Measurements from ENCODE around the gene NCOA3.
A peak's percentile ranks its signal among the peaks of the same experiment; 100 is the strongest.

NCOA3 gene

DNA sequence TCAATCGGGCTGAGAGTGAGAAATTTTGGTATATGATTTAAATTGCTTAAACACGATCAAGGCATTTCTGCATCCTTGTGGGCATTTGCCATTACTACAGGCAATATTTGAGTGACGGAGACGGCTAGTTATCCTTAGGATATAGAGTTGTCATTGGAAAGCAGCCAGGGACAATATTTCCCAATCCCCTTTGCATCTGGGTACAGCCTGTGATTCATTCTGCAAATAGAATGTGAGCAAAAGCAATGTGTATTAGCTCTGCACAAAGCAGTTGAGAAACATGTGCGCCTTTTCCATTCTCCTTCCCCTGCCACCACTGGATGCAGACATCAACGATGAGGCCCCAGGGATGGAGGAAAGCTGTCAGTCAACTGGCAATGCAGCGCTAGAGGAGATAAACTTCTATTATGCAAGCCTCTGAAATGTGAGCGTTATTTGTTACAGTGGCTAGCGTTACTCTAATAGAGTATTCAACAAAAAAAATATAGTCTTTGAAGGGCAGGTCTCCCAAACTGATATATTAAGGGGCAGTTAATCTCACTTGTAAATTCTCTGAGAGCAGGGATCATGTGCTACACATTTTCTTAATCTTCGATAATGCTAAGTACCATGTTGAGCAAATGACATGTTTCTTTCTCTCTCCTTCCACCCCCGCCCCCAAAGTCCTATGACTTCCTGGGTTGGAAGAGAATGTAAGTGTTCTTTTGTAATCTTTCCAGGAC, 37.1 kb upstream of the NCOA3 start:
- no peaks in the 10 kb centered on the region for H3K9me3 Mint-ChIP-seq
- no peaks in the 10 kb centered on the region for H3K36me3 Mint-ChIP-seq (ENCODE audit: low read depth)
- H3K4me3 Mint-ChIP-seq = no peak overlapping the region
- H3K4me1 Mint-ChIP-seq (ENCODE audit: low read depth) = peaks cover 13% of the 10 kb centered on the region
- no peak overlapping the region for H3K27ac Mint-ChIP-seq
- no peaks in the 10 kb centered on the region for H3K27me3 Mint-ChIP-seq

DNA sequence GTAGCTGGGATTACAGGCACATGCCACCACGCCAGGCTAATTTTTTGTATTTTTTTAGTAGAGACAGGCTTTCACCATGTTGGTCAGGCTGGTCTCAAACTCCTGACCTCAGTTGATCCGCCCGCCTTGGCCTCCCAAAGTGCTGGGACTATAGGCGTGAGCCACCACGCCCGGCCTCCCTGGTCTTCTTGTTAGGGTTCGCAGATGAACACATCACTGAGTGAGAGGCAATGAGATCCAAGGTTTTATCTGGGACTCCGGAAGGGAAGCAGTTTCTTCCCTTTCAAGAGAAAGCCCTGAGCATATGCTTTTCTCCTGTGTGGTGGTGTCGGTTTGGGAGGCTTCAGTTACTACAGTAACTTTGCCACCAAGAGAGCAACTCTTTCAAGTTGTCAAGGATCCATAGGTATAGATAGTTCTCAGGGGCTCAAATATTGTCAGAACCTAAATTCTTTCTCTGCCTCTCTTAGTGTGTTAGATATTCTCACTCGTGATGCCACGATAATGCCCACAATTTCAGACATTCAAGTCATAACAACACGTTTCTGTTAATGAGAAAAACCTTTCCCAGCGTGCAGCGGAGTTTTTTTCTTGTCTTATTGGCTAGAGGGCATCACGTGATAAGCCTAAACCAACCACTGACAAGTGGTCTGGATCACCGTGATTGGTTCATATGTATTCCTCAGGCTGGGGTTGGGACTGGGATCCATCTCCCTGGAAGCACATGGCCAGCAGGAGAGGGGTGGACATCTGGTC, 36.2 kb upstream of the NCOA3 start:
- H3K4me1 Mint-ChIP-seq (ENCODE audit: low read depth) = peaks cover 13% of the 10 kb centered on the region
- H3K4me3 Mint-ChIP-seq = no peak overlapping the region
- H3K27me3 Mint-ChIP-seq = no peaks in the 10 kb centered on the region
- no peaks in the 10 kb centered on the region for H3K9me3 Mint-ChIP-seq
- no peak overlapping the region for H3K27ac Mint-ChIP-seq
- H3K36me3 Mint-ChIP-seq (ENCODE audit: low read depth) = no peaks in the 10 kb centered on the region

DNA sequence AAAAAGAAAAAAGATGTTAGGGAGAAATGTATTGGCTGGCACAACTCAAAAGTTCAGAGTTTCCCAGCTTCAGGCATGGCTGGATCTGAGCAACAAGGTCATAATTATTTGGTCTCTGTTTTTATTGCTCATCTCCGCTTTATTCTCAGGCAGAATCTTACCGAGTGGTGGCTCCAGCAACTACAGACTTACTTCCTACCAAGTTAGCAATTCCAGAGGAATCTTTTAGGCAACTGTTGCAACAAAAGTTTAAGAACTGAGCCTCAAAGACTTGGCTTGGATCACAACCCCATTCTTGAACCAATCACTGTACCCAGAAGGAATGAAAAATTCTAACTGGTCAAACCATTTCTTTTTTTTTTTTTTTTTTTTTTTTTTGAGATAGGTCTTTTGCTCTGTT, 35.5 kb upstream of the NCOA3 start:
- Mint-ChIP-seq H3K27me3 (no peaks in the 10 kb centered on the region), H3K9me3 (no peaks in the 10 kb centered on the region), H3K4me1 (ENCODE audit: low read depth) (peaks cover 13% of the 10 kb centered on the region)

DNA sequence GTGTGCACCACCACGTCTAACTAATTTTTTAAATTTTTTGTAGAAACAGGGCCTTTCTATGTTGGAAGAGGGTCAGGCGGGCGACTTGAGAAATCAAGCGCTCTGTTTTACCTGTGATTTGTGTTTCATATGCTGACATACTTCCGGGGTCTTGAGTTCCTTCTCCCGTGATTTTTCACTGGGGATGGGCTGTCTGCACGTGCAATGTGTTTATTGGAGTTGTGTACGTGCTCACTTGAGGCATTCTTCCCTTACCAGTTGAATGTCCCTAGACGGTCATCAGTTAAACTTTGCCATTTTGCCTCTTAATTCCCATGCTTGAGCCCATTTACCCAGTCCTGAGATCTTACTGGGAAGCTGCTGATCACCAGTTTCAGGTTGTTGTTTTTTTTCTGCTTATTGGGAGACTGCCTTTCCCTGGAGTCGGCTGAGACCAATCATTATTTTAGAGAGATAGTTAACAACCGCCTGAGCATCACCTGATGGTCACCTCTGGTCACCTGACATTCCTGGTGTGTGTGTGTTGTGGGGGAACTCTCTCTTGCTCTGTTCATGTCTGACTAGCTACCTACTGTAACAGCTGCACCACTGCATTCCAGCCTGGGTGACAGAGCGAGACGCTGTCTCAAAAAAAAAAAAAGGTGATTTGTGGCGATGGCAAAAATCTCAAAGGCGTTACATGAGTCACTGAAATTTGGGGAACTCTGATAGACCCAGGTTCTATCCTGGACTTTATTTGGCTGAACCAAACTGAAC, 34.8 kb upstream of the NCOA3 start:
- H3K9me3 Mint-ChIP-seq = no peaks in the 10 kb centered on the region
- no peaks in the 10 kb centered on the region for H3K27me3 Mint-ChIP-seq
- H3K4me3 Mint-ChIP-seq = no peak overlapping the region
- H3K27ac Mint-ChIP-seq = peak overlapping the region; percentile 74
- peaks cover 13% of the 10 kb centered on the region for H3K4me1 Mint-ChIP-seq (ENCODE audit: low read depth)
- H3K36me3 Mint-ChIP-seq (ENCODE audit: low read depth) = no peaks in the 10 kb centered on the region

More for the DNA sequence above, 35.5 kb upstream of the NCOA3 start:
- Mint-ChIP-seq H3K27ac (no peak overlapping the region), H3K4me3 (no peak overlapping the region), H3K36me3 (ENCODE audit: low read depth) (no peaks in the 10 kb centered on the region)

DNA sequence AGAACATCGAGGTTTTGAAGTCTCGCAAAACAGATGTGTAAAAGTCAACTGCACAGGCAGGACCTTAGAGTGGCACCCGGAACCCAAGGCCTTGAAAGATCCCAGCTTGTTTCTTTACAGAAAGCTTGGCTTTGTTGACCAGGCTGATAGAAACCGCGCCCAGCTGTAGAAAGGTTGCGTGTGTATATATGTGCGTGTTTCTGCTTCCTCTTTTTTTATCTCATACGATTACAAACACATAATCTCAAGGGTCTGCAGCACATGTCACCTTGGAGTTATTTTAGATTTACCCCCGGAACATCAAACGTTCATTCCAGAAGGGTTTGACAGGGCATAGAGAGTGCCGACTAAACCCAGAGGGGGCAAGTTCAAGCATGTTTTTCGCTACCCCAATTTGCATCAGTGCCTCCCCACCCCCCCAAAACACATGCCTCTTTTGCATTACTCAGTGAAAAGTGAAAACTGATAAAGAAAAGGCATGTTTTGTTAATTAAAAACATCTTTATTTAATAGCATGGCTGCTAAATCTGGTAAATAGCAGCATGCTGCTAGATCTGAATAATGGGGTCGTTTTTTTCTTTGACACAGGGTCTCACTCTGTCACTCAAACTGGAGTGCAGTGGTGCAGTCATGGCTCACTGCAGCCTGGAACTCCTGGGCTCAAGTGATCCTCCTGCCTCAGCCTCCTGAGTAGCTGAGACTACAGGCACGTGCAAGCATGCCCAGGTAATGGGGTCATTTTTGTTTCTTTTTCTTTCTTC, 33.2 kb upstream of the NCOA3 start:
- Mint-ChIP-seq H3K36me3 (ENCODE audit: low read depth) (no peaks in the 10 kb centered on the region), H3K27me3 (no peaks in the 10 kb centered on the region), H3K4me3 (no peak overlapping the region), H3K9me3 (no peaks in the 10 kb centered on the region), H3K4me1 (ENCODE audit: low read depth) (peaks cover 24% of the 10 kb centered on the region), H3K27ac (peak overlapping the region; percentile 67)

DNA sequence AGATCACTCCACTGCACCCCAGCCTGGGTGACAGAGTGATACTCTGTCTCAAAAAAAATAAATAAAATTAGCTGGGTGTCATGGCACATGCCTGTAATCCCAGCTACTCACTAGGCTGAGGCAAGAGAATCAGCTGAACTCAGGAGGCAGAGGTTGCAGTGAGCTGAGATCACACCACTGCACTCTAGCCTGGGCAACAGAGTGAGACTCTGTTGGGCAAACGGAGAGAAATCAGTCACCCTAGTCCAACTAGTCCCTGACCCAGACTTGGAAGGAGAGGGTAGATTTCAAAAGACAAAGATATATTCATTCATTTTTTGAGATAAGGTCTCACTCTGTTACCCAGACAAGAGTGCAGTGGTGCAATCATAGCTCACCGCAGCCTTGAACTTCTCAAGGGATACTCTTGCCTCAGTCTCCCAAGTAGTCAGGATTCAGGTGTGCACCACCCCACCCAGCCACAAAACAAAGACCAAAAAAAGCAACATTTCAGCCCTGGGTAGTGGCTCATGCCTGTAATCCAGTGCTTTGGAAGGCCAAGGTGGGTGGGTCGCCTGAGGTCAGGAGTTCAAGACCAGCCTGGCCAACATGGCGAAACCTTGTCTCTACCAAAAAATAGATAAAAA, 26.2 kb upstream of the NCOA3 start:
- H3K36me3 Mint-ChIP-seq (ENCODE audit: low read depth) = no peaks in the 10 kb centered on the region
- H3K4me1 Mint-ChIP-seq (ENCODE audit: low read depth) = peaks cover 34% of the 10 kb centered on the region
- no peak overlapping the region for H3K4me3 Mint-ChIP-seq
- H3K9me3 Mint-ChIP-seq = no peaks in the 10 kb centered on the region
- H3K27ac Mint-ChIP-seq = no peak overlapping the region
- H3K27me3 Mint-ChIP-seq = no peaks in the 10 kb centered on the region

DNA sequence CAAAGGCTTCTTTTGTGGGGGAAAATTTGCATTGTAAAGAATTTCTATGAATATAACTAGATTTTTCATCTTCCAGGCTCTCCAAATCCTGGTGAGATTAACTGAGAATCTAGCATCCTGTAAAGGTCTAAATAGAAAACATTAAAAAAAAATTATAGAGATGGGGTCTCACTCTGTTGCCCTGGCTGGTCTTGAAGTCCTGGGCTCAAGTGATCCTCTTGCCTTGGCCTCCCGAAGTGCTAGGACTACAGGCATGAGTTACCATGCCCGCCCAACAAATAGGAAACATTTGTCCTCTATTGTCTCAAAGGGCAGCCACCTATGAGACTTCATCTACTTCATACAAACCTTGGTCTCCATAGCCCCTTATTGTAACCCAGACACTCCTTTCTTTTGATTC, 25.2 kb upstream of the NCOA3 start:
- Mint-ChIP-seq H3K4me3 (no peak overlapping the region), H3K27ac (no peak overlapping the region), H3K36me3 (ENCODE audit: low read depth) (no peaks in the 10 kb centered on the region), H3K9me3 (no peaks in the 10 kb centered on the region), H3K4me1 (ENCODE audit: low read depth) (peaks cover 39% of the 10 kb centered on the region), H3K27me3 (no peaks in the 10 kb centered on the region)

DNA sequence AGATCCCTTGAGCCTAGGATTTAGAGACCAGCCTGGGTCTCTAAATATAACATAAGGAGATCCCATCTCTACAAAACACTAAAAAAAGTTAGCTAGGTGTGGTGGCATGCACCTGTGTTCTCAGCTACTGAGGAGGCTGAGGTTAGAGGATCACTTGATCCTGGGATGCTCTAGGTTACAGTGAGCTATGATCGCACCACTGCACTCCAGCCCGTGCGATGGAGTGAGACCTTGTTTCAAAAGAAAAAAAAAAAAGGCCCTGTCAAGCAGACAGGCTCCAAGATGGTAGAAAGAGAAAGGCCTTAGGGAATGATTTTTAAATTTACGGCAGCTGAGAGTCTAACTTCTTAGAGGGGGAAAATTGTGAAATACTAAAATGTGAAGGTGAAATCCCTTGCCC, 22.6 kb upstream of the NCOA3 start:
- peaks cover 36% of the 10 kb centered on the region for H3K4me1 Mint-ChIP-seq (ENCODE audit: low read depth)
- H3K4me3 Mint-ChIP-seq = no peak overlapping the region
- no peaks in the 10 kb centered on the region for H3K36me3 Mint-ChIP-seq (ENCODE audit: low read depth)
- peak overlapping the region; percentile 57 for H3K27ac Mint-ChIP-seq
- H3K9me3 Mint-ChIP-seq = no peaks in the 10 kb centered on the region
- no peaks in the 10 kb centered on the region for H3K27me3 Mint-ChIP-seq

DNA sequence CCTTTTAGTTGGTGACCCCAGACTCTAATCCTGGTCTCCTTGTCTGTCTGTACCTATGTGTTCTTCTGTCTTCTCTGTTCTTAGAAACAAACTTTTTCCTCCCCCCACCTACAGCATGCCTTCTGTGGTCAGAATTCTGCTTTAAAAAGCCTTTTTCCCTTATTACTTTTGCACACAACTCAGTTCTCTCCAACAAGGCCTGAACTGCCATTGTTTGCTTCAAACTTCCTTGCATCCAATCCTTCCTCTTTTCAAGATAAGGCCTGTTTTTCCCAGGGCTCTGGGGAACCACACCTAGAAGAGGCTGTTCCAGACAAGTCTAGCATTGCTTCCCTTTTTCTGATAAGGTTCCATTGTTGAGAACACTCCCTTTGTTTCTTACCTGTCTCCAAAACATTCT, 22.2 kb upstream of the NCOA3 start:
- peaks cover 37% of the 10 kb centered on the region for H3K4me1 Mint-ChIP-seq (ENCODE audit: low read depth)
- H3K27me3 Mint-ChIP-seq = no peaks in the 10 kb centered on the region
- H3K9me3 Mint-ChIP-seq = no peaks in the 10 kb centered on the region
- H3K4me3 Mint-ChIP-seq = no peak overlapping the region
- no peaks in the 10 kb centered on the region for H3K36me3 Mint-ChIP-seq (ENCODE audit: low read depth)
- peak overlapping the region; percentile 57 for H3K27ac Mint-ChIP-seq

DNA sequence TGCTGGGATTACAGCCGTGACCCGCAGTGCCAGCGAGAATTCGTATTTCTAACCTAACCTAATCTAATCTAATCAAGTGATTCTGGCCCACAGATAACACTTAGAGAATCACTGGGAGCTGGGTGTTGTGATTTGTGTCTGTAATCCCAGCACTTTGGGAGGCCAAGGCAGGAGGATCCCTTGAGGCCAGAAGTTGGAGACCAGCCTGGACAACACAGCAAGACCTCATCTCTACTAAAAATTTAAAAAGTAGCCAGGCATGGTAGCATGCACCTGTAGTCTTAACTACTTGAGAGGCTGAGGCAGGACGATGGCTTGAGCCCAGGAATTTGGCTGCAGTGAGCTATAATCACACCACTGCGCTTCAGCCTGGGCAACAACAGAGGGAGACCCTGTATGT, 21.4 kb upstream of the NCOA3 start:
- H3K27me3 Mint-ChIP-seq = no peaks in the 10 kb centered on the region
- no peak overlapping the region for H3K4me3 Mint-ChIP-seq
- H3K4me1 Mint-ChIP-seq (ENCODE audit: low read depth) = peaks cover 44% of the 10 kb centered on the region
- no peaks in the 10 kb centered on the region for H3K36me3 Mint-ChIP-seq (ENCODE audit: low read depth)
- H3K27ac Mint-ChIP-seq = no peak overlapping the region
- no peaks in the 10 kb centered on the region for H3K9me3 Mint-ChIP-seq

DNA sequence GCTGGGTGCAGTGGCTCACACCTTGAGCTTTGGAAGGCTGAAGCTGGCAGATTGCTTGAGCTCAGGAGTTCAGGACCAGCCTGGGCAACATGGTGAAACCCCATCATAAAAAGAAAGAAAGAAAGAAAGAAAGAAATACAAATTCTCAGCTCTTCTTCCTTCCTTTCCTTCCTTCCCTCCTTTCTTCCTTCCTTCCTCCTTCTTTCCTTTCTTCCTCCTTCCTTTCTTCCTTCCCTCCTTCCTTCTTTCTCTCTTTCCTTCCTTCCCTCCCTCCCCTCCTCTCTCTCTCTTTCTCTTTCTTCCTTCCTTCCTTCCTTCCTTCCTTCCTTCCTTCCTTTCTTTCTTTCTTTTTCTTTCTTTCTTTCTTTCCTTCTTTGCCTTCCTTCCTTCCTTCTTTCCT, 21.0 kb upstream of the NCOA3 start:
- H3K27me3 Mint-ChIP-seq = no peaks in the 10 kb centered on the region
- peaks cover 49% of the 10 kb centered on the region for H3K4me1 Mint-ChIP-seq (ENCODE audit: low read depth)
- peak overlapping the region; percentile 49 for H3K27ac Mint-ChIP-seq

DNA sequence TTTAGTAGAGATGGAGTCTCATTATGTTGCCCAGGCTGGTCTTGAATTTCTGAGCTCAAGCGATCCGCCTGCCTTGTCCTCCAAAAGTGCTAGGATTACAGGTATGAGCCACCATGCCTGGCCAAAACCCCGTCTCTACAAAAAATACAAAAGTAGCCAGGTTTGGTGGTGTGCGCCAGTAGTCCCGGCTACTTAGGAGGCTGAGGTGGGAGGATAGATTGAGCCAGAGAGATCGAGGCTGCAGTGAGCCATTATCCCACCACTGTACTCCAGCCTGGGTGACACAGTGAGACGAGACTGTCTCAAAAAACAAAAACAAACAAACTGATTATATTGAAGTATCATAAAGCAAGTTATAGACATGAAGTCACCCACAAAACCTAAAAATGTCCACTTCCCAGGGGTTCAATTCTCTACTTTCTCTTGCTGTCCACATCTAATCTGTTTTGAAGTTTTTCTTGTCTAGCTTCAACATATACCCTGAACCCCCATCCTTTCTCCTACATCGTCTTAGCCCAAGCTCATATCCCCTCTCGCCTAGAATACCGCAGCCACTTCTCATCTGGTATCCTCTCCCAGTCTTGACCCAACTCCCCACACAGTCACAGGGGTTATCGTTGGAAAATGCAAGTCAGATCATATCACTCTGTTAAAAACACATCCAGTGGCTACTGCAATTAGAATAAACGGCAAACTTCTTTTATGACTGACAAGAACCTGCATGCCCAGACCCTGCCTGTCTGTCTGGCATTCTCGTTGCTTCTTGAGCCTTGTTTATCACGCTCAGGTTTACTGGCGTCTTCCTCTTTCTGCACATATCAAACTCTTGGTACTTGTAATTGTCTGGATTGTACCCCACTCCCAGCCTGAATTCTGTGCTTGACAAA, 20.1 kb upstream of the NCOA3 start:
- peaks cover 57% of the 10 kb centered on the region for H3K4me1 Mint-ChIP-seq (ENCODE audit: low read depth)
- no peaks in the 10 kb centered on the region for H3K36me3 Mint-ChIP-seq (ENCODE audit: low read depth)
- H3K27me3 Mint-ChIP-seq = no peaks in the 10 kb centered on the region
- no peak overlapping the region for H3K4me3 Mint-ChIP-seq
- no peaks in the 10 kb centered on the region for H3K9me3 Mint-ChIP-seq
- H3K27ac Mint-ChIP-seq = no peak overlapping the region

More for the DNA sequence above, 21.0 kb upstream of the NCOA3 start:
- H3K4me3 Mint-ChIP-seq = no peak overlapping the region
- H3K36me3 Mint-ChIP-seq (ENCODE audit: low read depth) = no peaks in the 10 kb centered on the region
- H3K9me3 Mint-ChIP-seq = no peaks in the 10 kb centered on the region

DNA sequence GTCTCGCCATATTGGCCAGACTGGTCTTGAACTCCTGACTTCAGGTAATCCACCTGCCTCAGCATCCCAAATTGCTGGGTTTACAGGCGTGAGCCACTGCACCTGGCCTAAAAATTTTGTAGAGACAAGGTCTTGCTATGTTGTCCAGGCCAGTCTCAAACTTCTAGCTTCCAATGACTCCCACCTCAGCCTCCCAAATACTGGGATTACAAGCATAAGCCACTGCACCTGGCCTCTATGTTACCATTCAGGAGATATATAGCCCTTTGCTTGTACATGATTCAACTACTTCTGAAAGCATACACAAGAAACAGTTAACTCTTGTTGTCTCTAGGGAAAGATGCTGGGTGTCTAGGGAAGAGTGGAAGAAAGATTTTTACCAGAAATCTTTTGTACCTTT, 19.0 kb upstream of the NCOA3 start:
- H3K27ac Mint-ChIP-seq = no peak overlapping the region

More for the DNA sequence above, 19.0 kb upstream of the NCOA3 start:
- Mint-ChIP-seq H3K4me1 (ENCODE audit: low read depth) (peaks cover 68% of the 10 kb centered on the region), H3K4me3 (no peak overlapping the region), H3K27me3 (no peaks in the 10 kb centered on the region), H3K9me3 (no peaks in the 10 kb centered on the region), H3K36me3 (ENCODE audit: low read depth) (no peaks in the 10 kb centered on the region)
